SK-N-MC (cell line): ENCODE results near the gene R3HDM4.

Experiments used
- EZH2 ChIP-seq: fragments of 200-600 bp; sonication (generic); IDR thresholded peaks from one replicate; pipeline ENCODE4 v1.6.1; 2017; ENCODE audit warnings: antibody characterized with exemption
- FOXP2 ChIP-seq: optimal IDR thresholded peaks from 2 replicates; pipeline ENCODE3; 2011; ENCODE audit warnings: mild to moderate bottlenecking, moderate library complexity; ENCODE audit not compliant: insufficient read depth; ENCODE audit errors: extremely low read length, control extremely low read depth
- POLR2AphosphoS5 ChIP-seq: IDR thresholded peaks from 2 replicates; pipeline ENCODE4 v1.6.1; 2012; ENCODE audit warnings: mild to moderate bottlenecking, low read depth, low read length, borderline replicate concordance

DNA sequence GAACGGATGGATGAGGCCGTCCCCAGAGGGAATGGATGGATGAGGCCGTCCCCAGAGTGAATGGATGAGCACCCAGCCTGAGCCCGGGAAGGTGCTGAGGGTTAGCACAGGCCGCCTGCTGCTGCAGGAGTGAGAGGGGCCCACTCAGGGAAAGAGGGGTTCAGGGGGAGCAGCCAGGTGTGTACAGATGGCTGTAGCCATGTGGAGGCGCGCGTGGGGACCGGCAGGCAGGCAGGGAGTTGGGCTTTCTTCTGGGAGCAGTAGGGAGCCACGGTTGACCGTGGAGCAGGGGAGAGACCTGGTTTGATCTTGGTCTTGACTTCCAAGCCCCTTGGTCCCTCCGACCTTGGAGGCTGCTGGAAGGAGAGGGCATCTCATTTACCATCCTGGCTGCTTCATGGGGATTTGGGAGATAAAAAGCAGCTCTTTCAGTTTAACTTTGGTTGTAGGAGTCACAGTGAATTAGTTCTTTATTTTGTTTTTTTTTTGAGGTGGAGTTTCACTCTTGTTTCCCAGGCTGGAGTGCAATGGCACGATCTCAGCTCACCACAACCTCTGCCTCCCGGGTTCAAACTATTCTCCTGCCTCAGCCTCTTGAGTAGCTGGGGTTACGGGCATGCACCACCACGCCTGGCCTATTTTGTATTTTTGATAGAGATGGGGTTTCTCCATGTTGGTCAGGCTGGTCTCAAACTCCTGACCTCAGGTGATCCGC, 37.5 kb upstream of the R3HDM4 start:
- no peak for TF ChIP-seq POLR2AphosphoS5
- no peak for TF ChIP-seq EZH2
- no peak for TF ChIP-seq FOXP2
